ENCODE results near the gene CD300E. TPM values are rescaled to one million over a fixed set of nuclear protein-coding genes. Genes with fewer than 3 reads are reported as not detected.
"Not testable (repeated sequence)": the region's sequence is repeated elsewhere in the genome, so short reads cannot be mapped to it uniquely, and the experiment has no call there.

Gene CD300E, protein sequence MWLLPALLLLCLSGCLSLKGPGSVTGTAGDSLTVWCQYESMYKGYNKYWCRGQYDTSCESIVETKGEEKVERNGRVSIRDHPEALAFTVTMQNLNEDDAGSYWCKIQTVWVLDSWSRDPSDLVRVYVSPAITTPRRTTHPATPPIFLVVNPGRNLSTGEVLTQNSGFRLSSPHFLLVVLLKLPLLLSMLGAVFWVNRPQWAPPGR
- total RNA-seq = not detected

DNA sequence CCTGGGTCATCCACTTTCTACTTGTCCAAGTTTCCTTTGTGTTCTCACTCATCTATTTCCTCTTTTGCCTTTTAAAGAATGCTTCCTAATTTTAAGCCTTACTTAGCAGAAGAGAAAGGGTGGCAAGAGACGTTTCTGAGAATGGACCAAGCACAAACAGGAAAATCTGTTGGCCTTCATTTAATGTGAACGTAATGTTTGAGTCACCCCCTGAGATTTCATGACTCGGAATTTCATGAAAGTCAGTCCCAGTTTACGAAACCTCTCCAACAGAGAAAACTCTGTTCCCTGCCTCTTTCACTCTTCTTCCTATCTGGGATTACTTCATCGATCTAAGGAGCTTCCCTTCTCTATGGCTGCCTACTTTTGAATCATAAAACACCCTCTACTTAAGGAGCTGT, at the start of gene CD300E:
CD300E (minus strand) TSS at position 46 of the 401 bp plus-strand sequence. CDS start 117 bp downstream, outside the sequence.
- DNase-seq = no peak

DNA sequence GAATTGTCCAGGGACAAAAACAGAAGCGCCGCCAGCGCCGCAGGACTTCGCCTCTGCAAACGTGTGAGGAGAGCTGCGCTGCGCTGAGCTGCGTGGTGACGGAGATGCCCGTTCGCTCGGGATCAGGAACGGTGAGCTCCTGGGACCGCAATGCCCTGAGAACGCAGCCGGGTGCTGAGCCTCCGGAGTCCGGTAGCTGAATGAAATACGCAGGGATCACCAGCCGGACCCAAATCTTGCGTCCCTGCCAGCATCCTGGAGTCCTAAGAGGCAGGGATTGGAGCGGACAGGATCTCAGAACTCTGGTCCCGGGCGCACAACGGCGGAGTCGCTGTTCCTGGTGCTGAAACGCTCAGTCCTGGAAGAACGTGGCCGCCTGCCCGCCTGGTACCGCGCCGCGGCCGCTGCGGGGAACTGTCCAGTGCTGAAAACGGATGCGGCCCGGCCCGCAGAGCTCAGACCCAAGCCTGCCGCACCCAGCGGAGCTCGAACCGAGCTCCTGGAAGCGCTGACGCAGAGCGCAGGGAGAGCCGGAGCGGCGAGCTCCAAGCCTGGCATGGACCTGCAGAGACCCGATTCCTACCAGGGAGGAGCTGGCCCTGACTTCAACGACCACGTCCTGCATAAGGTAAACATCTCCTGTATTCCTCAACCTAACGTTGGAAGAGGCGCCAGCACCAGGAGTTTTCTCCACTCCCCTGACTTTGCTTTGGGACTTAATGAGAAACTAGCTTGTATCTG, 47.7 kb upstream of the CD300E start:
- peak; percentile 93 for DNase-seq

DNA sequence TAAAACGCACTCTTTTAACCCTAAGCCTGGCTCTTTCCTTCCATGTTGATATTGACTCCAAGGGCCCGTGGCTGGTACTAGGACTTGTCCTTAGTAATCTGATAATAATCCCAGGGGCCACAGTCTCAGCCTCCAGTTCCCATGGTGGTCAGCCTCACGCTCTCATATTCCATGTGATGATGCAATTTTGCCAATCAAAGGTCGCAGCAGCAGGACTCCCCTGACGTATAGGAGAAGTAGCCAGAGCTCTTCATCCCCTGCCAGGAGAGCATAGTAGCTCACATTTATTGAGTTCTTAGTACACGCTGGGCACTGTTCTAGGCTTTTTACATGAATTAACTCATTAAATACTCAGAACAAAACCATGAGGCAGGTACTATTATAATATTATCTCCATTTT, 46.8 kb upstream of the CD300E start:
- no peak for DNase-seq

DNA sequence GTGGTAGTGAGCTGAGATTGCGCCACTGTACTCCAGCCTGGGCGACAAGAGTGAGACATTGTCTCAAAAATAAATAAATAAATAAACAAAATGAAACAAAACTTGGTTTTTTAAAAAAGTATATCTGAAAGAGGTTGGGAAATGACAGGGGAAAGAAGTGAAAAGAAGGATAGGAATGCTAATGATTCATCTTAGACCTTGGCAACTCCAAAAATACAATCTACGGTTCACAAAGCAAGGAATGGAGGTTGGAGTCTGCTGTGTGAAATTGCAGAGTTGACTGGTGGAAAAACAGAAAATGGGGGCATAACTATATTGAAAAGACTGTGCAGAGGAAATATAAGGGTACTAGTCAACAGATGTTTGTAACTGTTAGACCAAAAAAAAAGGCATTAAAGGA, 40.0 kb upstream of the CD300E start:
- DNase-seq = no peak

DNA sequence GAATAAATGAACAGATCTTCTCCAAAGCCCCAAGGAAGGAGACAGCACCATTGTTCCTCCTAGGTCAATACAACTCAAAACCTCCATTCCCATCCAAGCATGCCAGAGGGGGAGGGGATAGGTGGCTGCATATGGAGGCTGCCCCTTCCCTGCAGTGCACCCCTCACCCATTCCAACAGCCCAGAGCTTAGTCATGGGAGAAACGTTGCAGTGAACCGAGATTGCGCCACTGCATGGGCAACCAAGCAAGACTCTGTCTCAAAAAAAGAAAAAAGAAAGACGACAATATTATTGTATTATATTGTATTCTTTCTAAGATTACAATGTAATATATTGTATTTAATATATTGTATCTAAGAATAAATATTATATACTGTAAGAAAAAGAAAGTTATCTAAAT, 36.4 kb upstream of the CD300E start:
- no peak for DNase-seq

DNA sequence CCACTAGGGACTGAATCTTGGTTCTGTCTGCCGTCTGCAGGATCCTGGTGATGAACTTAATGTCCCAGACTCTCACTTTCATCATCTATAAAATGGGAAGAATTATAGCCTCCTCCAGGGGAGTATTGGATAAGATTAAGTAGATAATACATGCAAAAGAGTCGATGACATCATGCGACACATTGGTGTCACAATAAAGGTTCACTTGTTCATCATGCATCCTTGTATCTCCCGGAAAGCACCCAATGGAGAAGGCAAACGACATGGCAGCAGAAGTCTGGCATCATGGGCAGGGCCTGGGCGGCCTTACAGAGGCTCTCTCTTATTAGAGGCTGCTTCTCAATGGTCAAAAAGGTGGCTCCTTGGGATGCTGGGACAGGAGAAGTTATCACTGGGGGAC, 35.1 kb upstream of the CD300E start:
- no peak for DNase-seq

DNA sequence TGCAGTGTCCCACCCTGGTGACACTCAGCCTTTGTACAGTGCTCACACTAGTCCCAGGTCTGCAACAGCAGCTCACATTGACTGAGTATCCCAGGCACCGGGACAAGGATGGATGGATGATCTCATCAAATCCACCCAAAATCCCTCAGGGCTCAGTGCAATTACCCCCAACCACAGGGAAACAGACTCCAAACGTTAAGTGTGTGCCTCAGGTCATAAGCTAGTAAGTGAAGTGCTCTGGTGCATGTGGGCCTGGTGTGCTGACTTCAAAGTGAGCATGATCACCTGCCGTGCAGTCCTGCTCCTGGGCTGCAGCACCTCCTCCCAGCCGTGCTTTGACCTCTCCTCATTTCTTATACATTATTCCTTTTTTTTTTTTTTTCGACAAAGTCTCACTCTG, 31.2 kb upstream of the CD300E start:
- no peak for DNase-seq

DNA sequence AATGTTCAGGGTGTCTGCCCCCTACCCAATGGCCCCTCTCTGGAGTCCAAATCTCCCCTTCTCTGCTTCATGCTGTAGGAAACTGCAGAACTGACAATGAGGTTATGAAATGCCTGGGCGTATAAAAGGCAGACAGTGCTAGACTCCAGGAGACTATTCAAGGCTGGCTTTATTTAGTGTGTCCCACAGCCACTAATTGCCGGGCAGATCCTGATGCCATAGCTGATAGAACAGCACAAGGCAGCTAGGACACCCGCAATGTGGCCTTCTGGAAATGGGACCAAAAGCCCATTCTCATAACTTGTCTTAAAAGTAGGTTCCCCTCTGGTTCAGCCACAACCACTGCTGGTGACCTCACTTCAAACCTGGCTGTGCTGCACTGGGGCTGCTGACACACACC, 28.5 kb upstream of the CD300E start:
- DNase-seq = no peak

DNA sequence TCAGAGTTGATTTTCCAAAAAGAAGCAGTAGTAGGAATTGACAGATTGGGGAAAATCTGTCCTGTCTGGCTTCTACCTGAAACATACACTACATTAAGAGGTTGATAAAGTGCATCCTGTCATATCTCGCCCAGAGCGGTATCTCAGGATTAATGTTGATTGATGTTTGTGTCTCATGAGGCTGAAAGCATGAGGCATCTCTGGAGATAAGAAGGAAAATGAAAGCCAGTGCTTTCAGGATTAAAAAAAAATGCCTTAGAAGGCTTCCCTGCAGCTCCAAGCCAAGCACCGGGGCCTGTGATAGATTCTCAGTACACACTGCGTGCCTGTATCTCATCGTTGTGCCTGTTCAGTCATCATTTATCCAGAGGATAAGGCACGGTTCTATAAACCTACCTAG, 26.4 kb upstream of the CD300E start:
- no peak for DNase-seq

DNA sequence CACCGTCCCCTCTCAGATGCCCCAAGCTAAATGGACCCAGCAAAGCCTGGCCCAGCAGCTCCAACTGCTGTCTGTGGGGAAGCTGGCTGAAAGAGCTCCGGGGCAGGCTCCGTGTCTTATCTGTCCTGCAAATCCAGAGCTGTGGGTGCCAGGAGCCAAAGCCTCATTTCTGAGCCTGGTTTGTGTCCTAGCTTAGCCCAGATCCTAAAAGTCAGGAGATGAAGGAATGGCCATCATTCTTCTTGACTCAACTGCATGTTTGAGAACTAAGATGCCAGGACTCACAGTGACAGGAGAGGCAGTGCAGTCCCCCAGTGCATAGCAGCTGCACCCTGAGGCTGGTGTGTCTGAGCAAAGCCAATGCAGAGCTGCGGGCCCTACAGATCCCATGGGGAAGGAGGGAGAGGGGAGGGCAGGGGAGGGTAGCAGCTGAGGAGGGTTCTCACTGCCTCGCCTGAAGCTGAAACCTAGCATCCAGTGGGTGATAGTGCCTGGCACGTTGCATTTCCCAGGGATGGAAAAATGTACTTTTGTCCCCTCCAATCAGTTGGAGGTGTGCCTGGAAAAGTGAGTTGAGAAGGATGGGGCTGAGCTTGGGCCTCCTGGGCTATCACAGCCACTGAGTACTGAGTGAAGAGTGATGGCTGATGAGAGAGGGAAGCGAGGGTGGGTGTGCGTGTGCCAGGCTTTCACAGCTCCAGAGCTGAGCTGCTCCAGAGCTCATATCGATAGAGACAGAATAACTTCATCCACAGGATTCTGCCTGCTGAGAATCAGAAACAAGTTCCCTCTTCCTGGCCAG, 24.5 kb upstream of the CD300E start:
- DNase-seq = no peak

DNA sequence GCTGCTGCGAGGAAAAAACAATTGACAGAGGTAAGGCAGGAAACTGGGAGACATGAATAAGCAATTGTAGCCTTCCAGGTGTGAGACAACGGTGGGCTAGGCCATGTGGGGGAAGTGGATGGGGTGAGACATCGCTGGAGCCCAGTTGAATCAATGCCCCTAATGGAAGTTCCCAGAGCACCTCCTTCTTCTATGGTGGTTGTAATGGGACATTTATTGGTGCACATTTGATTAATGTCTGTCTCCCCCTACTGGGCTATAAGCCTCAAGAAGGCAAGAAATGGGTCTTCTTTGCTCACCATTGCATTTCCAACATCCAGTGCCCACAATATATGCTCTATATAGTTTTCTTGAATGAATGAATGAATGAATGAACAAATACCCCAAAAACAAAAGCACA, 22.7 kb upstream of the CD300E start:
- DNase-seq = no peak

DNA sequence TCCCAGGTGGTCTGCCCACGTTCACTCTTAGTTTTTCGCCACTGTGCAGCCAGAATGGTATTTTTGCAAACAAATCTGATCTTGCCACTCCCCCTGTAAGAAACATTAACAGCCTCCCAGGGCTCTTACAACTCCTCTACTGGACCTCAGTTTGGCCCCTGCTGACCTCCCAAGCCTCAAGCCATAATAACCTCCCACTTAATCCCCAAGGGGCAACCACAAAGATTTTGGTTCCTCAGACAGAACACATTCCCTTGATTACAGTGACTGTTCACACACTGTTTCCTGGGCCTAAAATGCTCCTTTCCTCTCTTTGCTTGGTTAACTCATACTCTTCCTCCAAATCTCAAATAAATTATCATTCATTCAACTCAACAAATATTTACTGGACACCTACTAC, 21.5 kb upstream of the CD300E start:
- DNase-seq = no peak

DNA sequence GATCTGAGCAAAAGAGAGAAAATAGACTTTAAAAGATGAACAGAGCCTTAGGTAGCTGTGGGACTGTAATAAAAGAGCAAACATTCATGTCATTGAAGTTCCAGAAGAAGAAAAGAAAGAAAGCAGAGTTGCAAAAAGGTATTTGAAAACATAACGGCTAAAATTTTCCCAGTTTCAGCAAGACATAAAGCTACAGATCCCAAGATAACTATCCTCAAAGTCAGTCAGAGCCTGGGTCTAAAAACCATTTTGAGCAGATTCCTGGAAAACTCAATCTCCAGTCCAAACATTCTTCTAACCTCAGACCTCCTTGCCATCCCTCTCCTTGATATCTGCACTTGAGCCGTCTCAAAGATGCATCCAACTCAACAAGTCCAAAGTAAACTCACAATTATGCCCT, 20.9 kb upstream of the CD300E start:
- DNase-seq = no peak

DNA sequence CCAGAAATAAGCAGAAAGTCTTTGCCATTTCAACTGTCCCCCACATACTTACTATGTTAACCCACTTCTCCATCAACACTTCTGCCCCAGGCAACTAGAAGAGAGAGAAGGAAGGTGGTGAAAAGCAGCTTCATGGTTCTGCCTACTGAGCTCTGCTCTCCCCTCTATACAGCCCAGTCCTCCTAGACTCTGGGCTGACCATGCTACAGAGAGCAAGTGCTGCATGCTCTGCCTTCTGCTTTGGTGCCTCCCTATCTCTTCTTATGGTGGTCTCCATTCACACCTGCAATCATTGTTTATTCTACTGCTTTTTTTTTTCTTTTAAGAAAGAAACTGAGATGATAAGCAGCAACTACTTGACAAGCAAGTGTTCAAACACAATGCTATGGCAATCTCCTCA, 20.3 kb upstream of the CD300E start:
- no peak for DNase-seq

DNA sequence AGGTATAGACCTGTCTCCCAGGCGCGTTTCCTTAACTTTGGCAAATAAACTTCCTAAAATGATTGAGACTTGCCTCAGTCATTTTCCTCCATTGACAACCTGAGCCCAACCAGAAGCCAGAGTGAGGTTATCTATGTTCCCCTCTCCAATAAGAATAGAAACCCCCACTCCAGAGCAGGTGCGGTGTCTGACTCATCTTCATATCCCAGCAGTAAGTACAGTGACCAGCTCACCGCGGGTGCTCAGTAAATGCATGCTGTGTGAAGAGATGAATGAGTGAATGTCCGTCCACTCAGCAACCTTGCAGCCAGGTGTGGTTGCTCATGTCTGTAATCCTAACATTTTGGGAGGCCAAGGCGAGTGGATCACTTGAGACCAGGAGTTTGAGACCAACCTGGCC, 19.5 kb upstream of the CD300E start:
- no peak for DNase-seq

DNA sequence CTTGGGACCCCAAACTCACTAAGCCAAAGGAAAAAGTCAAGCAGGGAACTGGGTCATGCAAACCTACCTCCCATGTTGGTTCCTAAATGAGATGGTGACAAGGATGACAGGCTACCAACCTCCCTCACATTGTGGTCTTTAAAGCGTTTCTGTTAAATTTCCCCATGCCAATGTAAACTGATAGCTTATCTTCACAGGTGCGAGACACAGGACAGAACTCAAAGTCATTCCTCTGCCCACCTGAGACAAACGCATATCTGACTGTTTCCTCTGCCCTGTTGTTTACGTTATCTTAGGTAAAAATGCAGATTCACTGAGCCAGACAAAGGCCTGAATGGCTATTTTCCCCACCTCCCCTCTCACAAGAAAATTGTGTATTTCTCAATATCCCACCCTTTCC, 19.0 kb upstream of the CD300E start:
- no peak for DNase-seq

DNA sequence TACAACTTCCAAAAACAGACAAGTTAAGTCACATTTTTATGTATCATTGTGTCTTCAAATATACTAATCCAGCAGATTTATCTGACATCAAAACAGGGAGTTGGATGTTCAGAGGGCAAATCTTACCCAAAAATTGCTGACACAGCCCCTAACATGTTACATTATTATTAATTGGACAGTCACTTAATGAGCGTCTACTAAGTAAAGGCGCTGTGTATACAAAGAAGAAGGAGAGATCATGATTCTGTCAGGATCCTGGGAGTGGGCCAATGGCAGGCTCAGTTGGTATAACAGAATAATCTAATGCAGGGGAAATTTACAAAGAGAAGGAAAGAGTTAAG, 18.4 kb upstream of the CD300E start:
- no peak for DNase-seq

DNA sequence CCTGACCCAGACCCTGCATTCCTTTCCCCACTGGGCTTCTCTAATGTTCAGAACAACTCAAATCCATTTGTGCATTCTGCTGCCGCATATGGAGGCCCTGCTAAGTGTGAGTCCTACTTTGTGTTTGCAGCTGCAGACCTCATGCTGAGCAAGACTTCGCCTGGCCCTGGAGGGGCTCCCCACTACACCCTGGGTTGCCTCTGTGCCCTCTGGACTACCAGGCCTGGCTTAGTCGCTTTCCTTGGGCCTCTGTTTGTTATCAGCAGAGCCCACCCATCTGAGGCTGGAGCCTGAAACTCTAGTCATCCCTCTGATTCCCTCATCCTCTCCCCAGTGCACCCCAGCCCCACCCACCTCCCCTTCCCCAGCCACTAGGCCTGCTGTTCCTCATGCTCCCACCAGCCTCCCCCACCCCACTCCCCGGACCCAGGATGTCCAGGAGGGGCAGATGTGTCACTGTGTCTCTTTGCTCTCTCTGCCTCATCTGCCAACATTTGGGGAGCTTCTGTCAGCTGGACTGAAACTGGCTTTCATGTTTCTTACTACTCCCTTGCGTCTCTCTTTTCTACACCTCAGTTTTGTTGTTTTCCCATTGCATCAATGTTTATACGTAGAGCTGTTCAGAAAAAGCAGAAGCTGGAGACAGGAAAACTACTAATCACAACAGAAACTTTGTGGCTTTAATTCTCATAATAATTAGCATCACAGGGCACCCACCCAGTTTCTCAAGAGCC, 17.9 kb upstream of the CD300E start:
- DNase-seq = no peak

DNA sequence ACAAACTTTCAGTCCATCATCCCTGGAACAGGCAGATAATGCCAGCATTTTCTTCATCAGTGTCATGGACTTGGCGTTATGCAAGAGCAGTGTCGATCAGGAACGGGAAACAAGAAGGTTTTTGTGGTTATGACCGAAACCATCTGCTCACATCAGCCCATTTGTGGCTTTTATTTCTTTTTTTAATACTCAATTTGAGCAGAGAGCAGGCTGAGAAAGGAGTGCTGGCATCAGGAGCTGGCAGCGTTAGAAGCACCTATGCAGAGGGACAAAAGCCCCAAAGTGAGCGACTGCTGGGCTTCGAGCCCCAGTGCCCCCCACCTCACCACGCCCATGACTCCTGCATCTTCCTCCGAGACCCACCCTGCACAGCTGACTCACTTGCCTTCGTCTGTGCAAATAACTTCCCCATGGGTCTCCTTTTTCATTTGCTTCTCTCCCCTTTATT, 16.2 kb upstream of the CD300E start:
- DNase-seq = no peak

DNA sequence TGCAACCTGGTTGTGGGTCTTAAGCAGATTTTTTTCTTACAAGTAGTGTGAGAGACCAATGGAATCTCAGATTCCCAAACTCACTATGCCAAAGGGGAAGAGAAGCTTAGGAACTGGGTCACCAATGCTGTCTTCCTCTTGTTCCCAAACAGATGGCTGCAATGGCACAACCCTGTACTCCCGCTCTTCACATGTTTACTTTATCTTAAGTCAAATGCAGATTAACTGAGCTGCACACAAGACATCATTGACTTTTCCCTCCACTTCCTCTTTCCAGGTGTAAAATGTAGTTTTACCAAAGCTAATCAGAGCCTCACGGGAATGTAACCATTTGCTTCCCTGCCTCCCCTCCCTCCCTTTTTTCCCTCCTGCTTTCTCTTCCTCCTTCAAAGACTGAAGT, 14.4 kb upstream of the CD300E start:
- no peak for DNase-seq

DNA sequence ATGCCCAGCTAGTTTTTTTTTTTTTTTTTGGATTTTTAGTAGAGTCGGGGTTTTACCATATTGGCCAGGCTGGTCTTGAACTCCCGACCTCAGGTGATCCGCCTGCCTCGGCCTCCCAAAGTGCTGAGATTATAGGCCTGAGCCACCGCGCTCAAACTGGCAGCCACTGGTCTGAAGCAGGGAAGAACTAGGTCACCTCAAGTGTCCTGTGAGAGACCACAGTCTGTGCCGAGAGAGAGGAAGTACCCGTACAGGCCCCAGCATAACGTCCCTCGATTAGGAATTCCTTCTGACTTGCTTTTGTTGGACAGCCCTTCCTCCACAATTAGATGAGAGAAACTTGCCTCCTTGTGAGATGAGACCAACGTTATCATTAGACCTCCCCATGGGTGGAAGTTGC, 13.7 kb upstream of the CD300E start:
- no peak for DNase-seq

DNA sequence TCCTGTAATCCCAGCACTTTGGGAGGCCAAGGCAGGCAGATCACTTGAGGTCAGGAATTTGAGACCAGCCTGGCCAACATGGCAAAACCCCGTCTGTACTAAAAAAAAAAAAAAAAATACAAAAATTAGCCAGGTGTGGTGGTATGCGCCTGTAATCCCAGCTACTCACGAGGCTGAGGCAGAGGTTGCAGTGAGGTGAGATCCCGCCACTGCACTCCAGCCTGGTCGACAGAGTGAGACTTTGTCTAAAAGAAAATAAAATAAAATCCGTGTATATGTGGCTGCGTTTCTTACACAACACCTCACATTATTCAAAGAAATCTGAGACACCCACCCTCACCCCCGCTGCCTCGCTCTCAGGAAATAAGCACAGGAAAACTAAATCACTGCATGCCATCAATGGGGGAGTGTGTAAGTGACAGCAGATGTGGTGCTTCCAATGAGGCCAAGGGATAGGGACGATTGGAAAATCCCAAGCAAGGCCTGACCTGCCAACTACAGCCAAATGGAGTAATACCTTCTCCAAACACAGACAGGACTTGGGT, 13.1 kb upstream of the CD300E start:
- not testable (repeated sequence) for DNase-seq

DNA sequence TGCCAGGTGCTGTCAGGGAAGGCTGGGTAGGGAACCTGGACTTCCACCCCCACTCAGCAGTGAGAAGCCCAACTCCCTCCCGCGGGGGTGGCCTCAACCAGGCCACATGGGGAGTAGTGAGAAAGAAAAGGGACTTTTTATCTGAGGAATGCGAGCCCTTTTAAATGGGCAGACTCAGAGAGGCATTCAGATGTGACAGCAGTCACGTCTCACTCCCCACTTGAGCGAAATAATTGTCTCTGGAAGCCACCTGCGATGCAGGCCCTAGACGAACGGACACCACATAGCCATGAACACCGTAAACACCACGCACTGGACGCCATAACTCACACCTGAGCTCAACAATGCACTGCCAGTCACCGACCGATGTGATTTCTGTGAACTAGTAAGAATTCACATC, 11.9 kb upstream of the CD300E start:
- DNase-seq = no peak

Measured in tongue (tissue), 2 donors.